ENCODE data around the gene INTS4.

DNA sequence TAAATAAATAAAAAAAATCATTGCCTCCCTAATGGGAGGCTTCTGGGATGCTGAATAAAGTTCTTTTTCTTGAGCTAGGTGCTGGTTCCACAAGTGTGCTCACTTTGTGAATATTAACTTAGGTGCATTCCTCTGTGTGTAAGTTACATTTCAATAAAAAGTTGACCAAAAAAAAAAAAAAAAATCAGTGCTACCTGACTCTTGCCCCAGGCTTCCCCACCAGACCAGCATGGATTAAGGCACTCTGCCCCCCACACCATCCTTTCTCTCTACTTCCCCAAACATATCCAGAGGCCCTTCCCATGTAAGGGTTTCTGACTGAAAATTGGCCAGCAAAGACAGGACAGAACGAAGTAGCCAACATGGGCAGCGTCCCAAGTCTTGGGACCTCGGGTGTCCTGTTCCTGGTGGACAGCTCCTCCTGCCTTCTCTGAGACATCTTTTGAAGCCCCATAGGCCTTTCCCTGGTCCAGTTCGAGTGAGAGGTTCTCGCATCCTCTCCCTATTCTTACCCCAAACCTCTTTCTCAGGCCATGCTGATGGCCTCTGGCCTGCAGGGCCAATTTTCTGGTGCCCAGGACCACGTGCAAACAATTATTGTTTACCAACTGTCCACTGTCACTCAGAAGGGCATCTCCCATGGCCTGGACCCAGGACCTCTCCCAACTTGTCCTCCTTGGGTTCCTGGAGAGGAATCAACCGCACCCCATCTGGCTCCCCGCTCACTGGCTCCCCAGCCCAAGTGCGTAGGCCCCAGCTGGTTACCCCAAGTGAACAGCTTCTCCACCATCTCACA lies 43.6 kb upstream of the INTS4 start:
- TF ChIP-seq, protein P1, sequence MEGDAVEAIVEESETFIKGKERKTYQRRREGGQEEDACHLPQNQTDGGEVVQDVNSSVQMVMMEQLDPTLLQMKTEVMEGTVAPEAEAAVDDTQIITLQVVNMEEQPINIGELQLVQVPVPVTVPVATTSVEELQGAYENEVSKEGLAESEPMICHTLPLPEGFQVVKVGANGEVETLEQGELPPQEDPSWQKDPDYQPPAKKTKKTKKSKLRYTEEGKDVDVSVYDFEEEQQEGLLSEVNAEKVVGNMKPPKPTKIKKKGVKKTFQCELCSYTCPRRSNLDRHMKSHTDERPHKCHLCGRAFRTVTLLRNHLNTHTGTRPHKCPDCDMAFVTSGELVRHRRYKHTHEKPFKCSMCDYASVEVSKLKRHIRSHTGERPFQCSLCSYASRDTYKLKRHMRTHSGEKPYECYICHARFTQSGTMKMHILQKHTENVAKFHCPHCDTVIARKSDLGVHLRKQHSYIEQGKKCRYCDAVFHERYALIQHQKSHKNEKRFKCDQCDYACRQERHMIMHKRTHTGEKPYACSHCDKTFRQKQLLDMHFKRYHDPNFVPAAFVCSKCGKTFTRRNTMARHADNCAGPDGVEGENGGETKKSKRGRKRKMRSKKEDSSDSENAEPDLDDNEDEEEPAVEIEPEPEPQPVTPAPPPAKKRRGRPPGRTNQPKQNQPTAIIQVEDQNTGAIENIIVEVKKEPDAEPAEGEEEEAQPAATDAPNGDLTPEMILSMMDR (IDR thresholded peaks at IDR 0.05; ENCODE audit: control extremely low read depth in 1 of 3, insufficient read depth in 1 of 3, low read depth in 1 of 3, low read length in 3 of 3) = no peak
- TF ChIP-seq EP300 (IDR thresholded peaks at IDR 0.05; ENCODE audit: borderline replicate concordance in 1 of 2, low read depth in 2 of 2, low read length in 2 of 2) = no peak
- TF ChIP-seq POLR2AphosphoS5 (IDR thresholded peaks at IDR 0.05; ENCODE audit: low read depth, low read length) = no peak
- no peak for TF ChIP-seq CEBPB (IDR thresholded peaks at IDR 0.05; ENCODE audit: low read depth, low read length)
